GM10847 (cell line): ENCODE measurements around the gene SREBF1.

Experiments used
- POLR2A ChIP-seq: IDR thresholded peaks from 2 replicates; pipeline ENCODE4 v1.6.1; 2011; ENCODE audit not compliant: insufficient read length; ENCODE audit errors: extremely low read depth

SREBF1 gene

DNA sequence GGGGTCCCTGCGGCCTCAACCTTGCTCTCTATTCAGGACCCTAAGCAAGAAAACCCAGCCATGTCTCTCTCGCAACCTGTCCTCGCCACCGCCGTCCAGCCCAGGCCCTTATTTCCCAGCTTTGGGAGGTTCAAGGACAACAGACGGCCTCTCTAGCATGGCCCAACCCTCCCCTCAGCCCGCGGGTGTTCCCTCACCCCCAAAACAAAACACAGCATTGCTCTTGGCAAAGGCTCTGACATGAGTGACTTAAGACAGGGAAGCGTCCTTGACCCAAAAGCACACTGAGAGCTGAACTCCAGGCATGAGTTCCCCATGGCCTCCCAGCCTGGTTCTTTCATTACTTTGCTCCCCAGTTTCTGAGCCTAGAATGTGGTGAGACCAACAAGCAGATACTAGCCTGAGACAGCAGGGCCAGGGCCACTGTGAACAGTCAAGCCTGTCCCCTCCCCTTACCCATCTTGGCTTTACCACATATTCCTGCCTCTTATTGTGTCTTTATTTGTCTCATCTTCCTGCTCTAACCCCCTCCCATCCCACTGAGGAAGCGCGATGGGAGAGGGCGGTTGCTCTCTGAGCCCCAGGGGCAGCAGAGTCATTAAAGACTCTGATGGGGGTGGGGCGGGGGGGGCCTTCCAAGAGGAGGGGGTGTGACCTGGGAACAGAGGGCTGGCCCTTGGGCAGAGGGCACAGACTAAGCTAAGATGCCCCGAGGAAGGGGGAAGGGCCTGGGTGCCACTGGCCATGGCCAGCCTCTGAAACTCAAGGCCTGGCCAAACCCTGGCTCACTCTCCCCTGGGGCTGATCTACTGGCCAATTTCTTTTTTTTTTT lies 11.8 kb downstream of the SREBF1 start:
- no peak for TF ChIP-seq POLR2A

DNA sequence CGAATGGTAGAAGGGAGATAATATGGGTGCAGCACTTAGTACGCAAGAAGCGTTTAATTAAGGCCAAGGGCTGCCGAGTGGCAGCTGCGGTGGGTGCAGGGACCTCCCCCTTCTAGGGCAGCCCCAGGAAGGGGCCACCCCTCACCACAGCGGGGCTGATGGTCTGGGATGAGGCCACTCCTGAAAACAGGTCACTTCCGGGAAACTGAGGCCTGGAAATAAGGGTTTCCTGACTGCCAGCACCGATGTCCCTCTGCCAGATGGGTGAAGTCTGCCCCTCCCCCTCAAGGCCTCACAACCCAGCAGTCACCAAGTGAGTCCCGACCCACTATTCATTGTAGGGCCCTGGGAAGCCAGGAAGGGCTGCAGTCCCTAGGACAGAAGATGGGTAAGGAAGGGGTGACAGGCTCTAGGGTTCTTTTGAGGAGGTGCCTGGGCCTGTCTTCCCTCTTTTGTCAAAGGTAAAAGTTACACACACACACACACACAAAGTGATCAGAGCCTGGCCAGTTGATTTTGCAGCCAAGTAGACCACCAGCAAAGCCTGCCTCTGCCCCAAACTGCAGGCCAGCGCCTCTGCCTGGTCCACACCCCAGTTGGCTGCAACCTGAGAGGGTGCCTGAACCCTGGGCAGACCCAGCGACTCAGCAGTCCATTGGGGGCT lies 12.5 kb downstream of the SREBF1 start:
- no peak for TF ChIP-seq POLR2A

DNA sequence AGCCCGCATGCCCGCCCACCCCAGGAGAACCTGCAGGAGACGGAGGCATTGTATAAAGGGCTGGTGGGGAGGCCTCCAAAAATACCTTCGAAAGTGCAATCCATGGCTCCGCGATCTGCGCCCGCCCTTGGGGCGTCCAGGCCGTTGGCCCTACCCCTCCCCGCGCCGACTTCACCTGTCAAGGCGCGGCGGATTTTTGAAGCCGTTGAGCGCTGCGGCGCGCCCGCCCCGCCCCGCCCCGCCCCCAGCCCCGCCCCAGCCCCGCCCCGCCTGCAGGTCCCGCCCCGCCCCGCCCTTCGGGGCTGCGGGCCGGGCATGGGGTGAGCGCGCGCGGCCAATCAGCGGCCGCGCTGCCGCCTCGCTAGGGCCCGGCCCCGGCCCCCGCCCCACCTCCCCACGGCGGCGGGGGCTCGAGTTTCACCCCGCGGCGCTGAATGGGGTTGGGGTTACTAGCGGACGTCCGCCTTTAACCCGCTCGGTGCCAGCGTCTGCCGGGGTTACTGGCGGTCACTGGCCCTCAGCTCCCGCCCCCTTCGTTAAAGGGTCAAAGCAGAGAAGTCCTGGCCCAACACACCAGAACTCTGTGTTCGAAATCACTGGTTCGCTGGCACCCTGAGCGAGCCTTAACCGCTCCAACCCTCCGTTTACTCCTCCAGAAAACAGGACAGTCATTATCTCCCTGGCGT lies 13.2 kb downstream of the SREBF1 start:
- peak; percentile 42 for TF ChIP-seq POLR2A

DNA sequence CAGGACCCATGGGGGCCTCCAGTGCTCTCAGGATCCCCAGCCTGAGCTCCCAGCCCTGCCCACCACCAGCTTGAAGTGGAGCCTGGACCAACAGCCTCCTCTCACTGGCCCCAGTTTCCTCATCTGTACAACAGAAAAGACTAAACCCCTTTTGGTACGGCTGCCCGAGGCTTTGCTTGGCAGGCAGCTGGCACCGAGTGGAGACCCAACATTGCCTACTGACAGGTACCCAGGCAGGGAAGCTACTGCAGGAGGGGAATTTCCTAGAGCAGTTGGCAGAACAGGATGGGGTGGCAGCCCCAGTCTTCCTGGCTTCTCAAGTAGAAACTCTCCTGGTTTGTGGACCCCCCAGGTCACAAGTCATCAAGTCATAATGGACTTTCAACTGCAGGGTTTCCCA lies 14.2 kb downstream of the SREBF1 start:
- TF ChIP-seq POLR2A = no peak

DNA sequence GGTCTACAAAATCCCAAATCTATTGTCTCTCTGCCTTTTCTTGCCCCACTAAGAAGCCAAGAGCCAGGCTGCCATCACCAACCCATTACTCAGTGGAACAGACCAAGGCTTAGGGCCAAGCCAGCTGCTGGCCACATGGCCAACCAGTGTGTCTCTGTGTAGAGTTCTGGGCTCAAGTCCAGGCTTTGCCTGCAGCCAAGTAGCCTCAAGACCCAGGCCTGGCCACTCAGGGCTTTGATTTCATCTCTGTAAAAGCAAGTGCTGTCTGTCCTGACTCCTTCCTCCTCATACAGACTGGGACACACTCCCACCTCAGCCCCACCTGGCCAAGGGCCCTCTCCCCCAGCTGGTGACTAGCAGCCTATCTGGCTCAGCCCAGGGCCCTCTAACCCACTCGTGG lies 14.6 kb downstream of the SREBF1 start:
- no peak for TF ChIP-seq POLR2A

DNA sequence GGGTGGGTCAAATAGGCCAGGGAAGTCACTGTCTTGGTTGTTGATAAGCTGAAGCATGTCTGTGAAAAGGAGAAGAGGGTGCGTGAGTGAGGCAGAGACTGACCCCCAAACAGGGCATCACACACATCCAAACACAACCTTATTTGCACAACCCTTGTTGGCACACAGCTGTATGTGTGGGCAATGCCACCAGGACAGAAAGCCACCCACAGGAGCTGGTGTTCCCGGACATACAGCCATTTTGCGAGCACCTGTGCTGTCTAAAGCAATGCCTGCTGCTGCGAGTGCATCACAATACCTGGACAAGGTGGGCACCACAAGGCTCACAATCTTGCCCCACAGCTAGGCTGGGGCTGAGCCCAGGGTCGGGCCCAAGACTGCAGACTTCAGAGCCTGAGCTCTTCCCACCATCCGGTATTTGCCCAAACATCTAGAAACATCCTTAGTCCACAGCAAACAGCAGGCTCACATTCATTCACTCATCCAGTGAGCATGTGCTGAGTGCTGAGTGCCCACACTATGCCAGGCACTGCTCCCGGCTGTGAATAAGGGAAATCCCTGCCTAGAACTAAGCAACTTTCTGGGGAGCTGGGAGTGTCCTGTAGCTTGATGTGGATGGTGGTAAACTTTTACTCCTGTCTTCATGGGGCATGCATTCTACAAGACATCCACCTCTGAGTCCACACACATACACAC lies 16.2 kb downstream of the SREBF1 start:
- TF ChIP-seq POLR2A = no peak

DNA sequence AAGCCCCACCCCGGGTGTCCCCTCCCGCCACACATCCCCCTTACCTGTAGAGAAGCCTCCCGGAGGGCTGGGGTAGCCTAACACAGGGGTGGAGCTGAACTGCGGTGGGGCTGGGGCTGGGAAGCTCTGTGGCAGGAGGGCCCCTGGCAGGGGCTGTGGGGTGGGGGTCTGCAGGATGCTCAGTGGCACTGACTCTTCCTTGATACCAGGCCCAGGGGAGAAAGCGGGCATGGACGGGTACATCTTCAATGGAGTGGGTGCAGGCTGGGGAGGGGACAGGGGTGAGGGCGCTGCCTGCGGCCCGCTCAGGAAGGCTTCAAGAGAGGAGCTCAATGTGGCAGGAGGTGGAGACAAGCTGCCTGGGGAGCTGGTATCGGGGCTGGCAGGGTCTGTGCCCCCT lies 16.7 kb downstream of the SREBF1 start:
- no peak for TF ChIP-seq POLR2A

DNA sequence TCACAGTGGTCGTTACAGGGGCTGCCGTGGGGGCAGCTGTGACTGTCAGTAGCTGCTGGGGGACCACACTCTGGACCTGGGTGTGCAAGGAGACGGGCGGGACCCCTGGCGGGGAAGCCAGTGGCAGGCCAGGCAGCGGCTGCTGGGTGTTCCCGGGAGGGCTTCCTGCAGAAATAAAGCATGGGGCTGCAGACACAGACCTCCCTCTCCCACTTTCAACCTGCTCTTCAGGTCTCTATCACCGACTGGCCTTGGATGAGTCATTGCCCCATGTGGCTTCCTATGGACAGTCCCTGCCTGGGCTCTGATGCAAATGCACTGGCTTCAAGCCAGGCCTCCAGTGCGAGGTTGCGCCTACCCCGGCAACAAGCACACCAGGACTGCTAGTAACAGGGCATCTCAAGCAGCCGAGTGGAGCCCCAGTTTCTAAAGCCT lies 17.2 kb downstream of the SREBF1 start:
- no peak for TF ChIP-seq POLR2A

DNA sequence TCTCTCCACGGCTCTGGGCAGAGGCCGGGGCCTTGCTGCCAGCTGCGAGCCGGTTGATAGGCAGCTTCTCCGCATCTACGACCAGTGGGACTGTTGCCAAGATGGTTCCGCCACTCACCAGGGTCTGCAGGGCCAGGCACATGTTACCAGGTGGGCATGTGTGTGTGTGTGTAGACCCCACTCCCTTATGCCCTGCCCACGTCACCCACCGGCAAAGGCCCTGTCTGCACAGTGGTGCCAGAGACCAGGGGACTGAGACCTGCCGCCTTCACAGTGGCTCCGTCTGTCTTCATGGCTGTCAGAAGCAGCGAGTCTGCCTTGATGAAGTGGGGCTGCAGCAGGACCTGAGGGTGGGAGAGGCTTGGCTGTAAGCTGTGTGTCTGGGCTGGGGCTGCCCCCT lies 17.7 kb downstream of the SREBF1 start:
- no peak for TF ChIP-seq POLR2A

DNA sequence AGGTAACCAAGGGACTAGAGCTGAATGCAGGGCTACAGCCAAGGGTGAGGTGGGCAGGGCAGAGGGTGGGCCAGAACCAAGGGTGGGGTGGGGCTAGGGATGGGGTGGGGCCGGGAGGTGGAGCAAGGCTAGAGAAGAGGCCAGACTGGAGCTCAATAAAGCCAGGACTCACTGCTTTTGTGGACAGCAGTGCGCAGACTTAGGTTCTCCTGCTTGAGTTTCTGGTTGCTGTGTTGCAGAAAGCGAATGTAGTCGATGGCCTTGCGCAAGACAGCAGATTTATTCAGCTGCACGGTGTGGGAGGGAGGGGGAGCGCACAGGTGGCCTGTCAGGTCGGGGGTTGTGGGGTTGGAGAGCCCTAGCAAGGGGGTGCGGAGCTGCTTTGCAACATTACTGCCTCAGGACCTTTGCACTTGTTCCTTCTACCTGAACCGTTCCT lies 18.7 kb downstream of the SREBF1 start:
- TF ChIP-seq POLR2A = no peak

DNA sequence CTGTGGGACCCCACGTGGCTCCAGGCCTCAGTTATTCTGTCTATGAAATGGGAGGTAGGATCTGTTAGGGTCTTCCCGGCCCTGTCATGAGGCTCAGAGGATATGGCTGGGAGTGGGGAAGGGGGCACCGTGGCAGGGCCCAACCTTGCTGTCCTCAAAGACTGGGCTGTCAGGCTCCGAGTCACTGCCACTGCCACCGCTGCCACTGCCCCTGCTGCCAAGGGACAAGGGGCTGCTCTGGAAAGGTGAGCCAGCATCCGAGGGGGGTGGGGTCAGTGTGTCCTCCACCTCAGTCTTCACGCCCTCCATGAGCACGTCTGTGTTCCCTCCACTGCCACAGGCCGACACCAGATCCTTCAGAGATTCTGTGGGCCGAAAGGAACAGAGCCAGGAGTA lies 19.2 kb downstream of the SREBF1 start:
- TF ChIP-seq POLR2A = no peak

DNA sequence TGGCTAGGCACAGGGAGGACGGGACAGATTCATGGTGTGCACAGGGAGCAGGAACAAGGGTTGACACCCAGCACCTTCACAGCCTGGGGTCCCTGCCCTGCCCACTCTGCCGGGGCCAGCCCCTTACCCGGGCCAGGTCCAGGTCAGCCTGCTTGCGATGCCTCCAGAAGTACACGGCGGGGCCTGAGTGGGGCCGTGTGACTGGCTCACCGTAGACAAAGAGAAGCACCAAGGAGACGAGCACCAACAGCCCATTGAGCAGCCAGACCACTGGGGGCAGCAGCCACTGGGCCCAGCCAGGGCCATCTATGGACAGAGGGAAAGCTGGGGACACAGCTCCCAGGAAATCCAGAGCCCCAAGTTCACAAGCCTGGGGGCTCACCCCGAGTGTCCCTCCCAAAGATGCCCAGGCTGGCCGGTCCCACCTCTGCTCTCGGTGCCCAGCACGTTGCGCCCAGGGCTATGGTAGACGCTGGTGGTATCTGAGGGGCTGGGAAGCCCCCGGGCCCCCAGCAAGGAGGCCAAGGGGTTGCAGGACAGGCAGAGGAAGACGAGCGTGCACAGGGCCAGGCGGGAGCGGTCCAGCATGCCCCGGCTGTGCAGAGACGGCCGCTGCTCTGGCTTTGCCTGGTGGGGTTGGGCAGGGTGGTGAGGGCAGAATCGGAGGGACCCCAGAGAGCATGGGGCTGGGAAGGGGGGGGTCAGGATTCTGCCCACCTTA lies 19.8 kb downstream of the SREBF1 start:
- no peak for TF ChIP-seq POLR2A

DNA sequence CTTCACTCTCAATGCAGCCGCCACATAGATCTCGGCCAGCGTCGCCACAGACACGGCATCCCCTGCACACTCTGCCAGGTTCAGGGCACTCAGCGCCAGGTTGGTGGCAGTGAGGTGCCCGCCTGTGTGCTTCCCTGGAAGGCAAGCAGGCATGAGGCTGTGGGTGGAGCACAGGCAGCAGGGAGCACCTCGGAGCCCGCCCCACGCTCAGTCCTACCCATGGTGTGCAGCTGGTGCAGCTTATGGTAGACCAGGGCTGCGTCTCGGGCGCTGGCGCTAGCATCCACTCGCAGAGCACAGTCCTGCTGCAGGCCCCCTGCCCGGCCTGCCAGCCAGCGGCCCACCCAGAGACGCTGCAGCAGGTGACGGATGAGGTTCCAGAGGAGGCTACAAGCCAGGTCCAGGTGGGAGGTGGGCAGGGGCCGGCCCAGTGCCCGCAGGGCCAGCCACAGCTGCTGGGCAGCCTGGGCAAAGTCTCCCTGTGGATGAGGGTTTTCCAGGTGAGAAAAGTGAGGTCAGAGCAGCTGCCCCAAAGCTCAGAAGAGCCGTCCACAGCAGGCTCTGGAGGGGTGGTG lies 20.5 kb downstream of the SREBF1 start:
- TF ChIP-seq POLR2A = no peak

DNA sequence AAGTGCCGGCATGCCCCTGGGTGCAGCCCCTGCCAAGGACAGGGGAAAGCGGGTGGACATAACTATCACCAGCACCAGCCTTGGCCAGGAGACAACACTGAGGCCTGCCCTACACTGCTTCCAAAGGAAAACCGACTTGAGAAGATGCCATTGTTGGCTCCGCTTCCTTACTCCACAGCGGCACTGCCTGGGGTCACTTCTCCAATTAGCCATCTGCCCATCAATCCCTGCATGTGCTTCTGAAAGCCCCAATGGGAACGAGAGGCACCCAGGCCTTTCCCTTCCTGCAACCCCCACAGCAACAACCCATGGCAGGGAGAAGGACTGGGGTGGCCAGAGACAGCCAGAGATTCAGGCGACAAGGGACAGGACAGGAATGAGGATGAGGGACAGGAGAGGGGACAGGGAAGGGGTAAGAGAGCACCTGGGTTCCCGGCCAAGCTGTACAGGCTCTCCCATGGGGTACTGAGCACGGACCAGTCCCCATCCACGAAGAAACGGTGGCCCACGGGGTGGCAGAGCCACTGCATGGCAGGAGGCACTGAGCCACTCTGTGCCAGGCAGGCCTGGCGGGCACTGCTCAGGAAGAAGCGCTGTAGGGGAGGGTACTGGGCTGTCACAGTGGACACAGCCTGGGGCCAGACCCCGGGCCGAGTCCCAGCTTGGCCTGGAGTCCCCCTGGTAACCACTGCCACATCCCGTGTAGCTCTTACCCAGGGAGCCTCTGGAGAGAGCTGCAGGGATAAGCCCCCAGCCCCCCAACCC lies 21.2 kb downstream of the SREBF1 start:
- no peak for TF ChIP-seq POLR2A
